MM.1S (cell line): ENCODE measurements around the gene SH3BP2.

Experiments
- CTCF ChIP-seq: fragments of 300-600 bp; sonication (generic); IDR thresholded peaks from 2 replicates; pipeline ENCODE4 v1.5.1; 2016; ENCODE audit warnings: antibody characterized with exemption, low read length, mixed read lengths
- EZH2 ChIP-seq: fragments of 300-600 bp; sonication (generic); optimal IDR thresholded peaks from 2 replicates; pipeline ENCODE3; 2017; ENCODE audit warnings: low read depth, mild to moderate bottlenecking, antibody characterized with exemption, low read length, mixed read lengths
- EZH2phosphoT487 ChIP-seq: fragments of 300-600 bp; sonication (generic); IDR thresholded peaks from 2 replicates; pipeline ENCODE4 v1.6.1; 2018; ENCODE audit warnings: antibody characterized with exemption, low read length

- TF ChIP-seq EZH2phosphoT487: no peak
- no peak for TF ChIP-seq EZH2
- TF ChIP-seq CTCF: no peak
Measured at GRCh38 chr4:2795893-2796848, 3.3 kb downstream of the SH3BP2 start.
